ENCODE measurements around the gene ATOH8. TPM values are rescaled to one million over a fixed set of nuclear protein-coding genes. Genes with fewer than 3 reads are reported as not detected.

ATOH8 gene
- total and polyA plus RNA-seq, 11 donors: 11.8 to 103 (median 19.0) TPM

- DNase-seq: no peak
- no peak for ATAC-seq
- 82 to 93% (median 90%) methylated on average over 9 of the region's 9 CpGs for WGBS, 4 donors
Measured at GRCh38 chr2:85802354-85803103, 48.7 kb downstream of the ATOH8 start.

GRCh38 chr2:85803704-85804425, 50.1 kb downstream of the ATOH8 start:
- Histone ChIP-seq H3K27ac (no peak overlapping the region), H3K4me1 (peaks cover 0 to 16% (median 0%) of the 10 kb centered on the region in 12 donors), H3K4me3 (no peak overlapping the region), H3K36me3 (no peaks in the 10 kb centered on the region), H3K27me3 (no peaks in the 10 kb centered on the region), H3K9me3 (peaks cover 0 to 15% (median 0%) of the 10 kb centered on the region in 12 donors)
- TF ChIP-seq CTCF (IDR thresholded peaks at IDR 0.05): no peak
- no peak for TF ChIP-seq POLR2A (IDR thresholded peaks at IDR 0.05)
- WGBS, 4 donors: 78 to 85% (median 84%) methylated on average over 10 of the region's 10 CpGs
- DNase-seq (no peak), ATAC-seq (no peak)
- intact Hi-C loops (cut with DNase I): loop anchor here in 3 of 10 donors (2.0 kb wide), 2 partner anchors 51 to 75 kb away; partner anchors contain the start of gene ATOH8 (in 1 of the 3)

More at GRCh38 chr2:85802354-85803103, 48.7 kb downstream of the ATOH8 start:
- intact Hi-C loops (cut with DNase I): loop anchor here in 2 of 10 donors (2.0 kb wide), 2 partner anchors 50 to 74 kb away; partner anchors contain the start of gene ATOH8 (in 1 of the 2)
- Histone ChIP-seq H3K4me3 (no peak overlapping the region), H3K4me1 (peaks cover 0 to 27% (median 5%) of the 10 kb centered on the region in 12 donors), H3K27ac (no peak overlapping the region), H3K9me3 (peaks cover 0 to 15% (median 0%) of the 10 kb centered on the region in 12 donors), H3K36me3 (no peaks in the 10 kb centered on the region), H3K27me3 (no peaks in the 10 kb centered on the region)
- TF ChIP-seq POLR2A (IDR thresholded peaks at IDR 0.05): no peak

GRCh38 chr2:85804583-85804982, 50.8 kb downstream of the ATOH8 start:
- ATAC-seq (peak in 1 of 4 donors; percentile 12), DNase-seq (no peak)
- Histone ChIP-seq H3K4me3 (no peak overlapping the region), H3K27ac (no peak overlapping the region), H3K36me3 (no peaks in the 10 kb centered on the region), H3K9me3 (peaks cover 0 to 15% (median 0%) of the 10 kb centered on the region in 12 donors), H3K4me1 (peaks cover 0 to 9% (median 0%) of the 10 kb centered on the region in 12 donors), H3K27me3 (no peaks in the 10 kb centered on the region)
- WGBS, 4 donors: 0% methylated on average over 1 of the region's 1 CpG
- TF ChIP-seq CTCF (IDR thresholded peaks at IDR 0.05) (peak; percentile 46 to 69 (median 64)), POLR2A (IDR thresholded peaks at IDR 0.05) (no peak)
- intact Hi-C loops (cut with DNase I): loop anchor here in 1 of 10 donors (2.0 kb wide), 1 partner anchor 76 kb away; no protein-coding TSS in a partner anchor

- intact Hi-C loops (cut with DNase I): no loop called here
- ATAC-seq (no peak), DNase-seq (no peak)
- TF ChIP-seq POLR2A (IDR thresholded peaks at IDR 0.05) (no peak), CTCF (IDR thresholded peaks at IDR 0.05) (no peak)
- Histone ChIP-seq H3K36me3 (no peaks in the 10 kb centered on the region), H3K4me3 (no peak overlapping the region), H3K4me1 (peaks cover 0 to 18% (median 6%) of the 10 kb centered on the region in 12 donors), H3K9me3 (peaks cover 0 to 6% (median 0%) of the 10 kb centered on the region in 12 donors), H3K27me3 (no peaks in the 10 kb centered on the region), H3K27ac (no peak overlapping the region)
- 94 to 96% (median 96%) methylated on average over 4 of the region's 4 CpGs for WGBS, 4 donors
Measured at GRCh38 chr2:85806358-85807118, 52.7 kb downstream of the ATOH8 start.

All from heart left ventricle (tissue), 16 donors.